Gastroesophageal sphincter (tissue), 3 donors: Measurements from ENCODE around the gene CDC42EP4.

Source experiments
- CTCF ChIP-seq, 4 experiments: fragments of 200-600 bp in 2 of 4; fragments of 450-650 bp in 2 of 4; sonication (generic) in 1 of 4; IDR thresholded peaks; one replicate each; pipeline ENCODE4 v1.5.1; 2017 to 2019; ENCODE audit warnings: antibody characterized with exemption in 4 of 4, mild to moderate bottlenecking in 2 of 4, moderate library complexity in 2 of 4
- EP300 ChIP-seq: sonication (generic); formaldehyde crosslinking; IDR thresholded peaks from one replicate; pipeline ENCODE4 v1.6.1; 2017; ENCODE audit warnings: antibody characterized with exemption, mild to moderate bottlenecking

- TF ChIP-seq EP300 (no peak), CTCF (IDR thresholded peaks at IDR 0.05) (no peak)
Observed at GRCh38 chr17:73327676-73328075, 15.9 kb upstream of the CDC42EP4 start.
